ENCODE data around the gene TRPM2. TPM values are rescaled to one million over a fixed set of nuclear protein-coding genes. Genes with fewer than 3 reads are reported as not detected.

Gene TRPM2
- total and polyA plus RNA-seq, 2 of the 8 experiments (the other 6 are each of a cell fraction or from before 2014, with no cell fraction given), result 0.27 to 0.28 TPM

GRCh38 chr21:44441041-44441400 is 87.6 kb downstream of the TRPM2 start (continued):
- TF ChIP-seq CBX8 (IDR thresholded peaks at IDR 0.05; ENCODE audit: borderline replicate concordance, low read depth, low read length) (no peak), POLR2A (IDR thresholded peaks at IDR 0.05; ENCODE audit: control extremely low read depth in 1 of 2, low read depth in 2 of 2, low read length in 2 of 2) (no peak), EGR1 (IDR thresholded peaks at IDR 0.05; ENCODE audit: borderline replicate concordance, low read depth, low read length) (no peak), CHD1 (IDR thresholded peaks at IDR 0.05; ENCODE audit: low read depth, low read length) (no peak)

Measured in H1 (cell line).